GM21576 (cell line): ENCODE measurements around the gene PRCC.

ENCODE experiments used
- ATAC-seq: cut with Tn5 transposase; IDR thresholded peaks from one replicate; pipeline ENCODE4 v1.9.1; 2021; ENCODE audit warnings: mild to moderate bottlenecking, moderate library complexity; ENCODE audit not compliant: unreplicated experiment

The PRCC gene

DNA sequence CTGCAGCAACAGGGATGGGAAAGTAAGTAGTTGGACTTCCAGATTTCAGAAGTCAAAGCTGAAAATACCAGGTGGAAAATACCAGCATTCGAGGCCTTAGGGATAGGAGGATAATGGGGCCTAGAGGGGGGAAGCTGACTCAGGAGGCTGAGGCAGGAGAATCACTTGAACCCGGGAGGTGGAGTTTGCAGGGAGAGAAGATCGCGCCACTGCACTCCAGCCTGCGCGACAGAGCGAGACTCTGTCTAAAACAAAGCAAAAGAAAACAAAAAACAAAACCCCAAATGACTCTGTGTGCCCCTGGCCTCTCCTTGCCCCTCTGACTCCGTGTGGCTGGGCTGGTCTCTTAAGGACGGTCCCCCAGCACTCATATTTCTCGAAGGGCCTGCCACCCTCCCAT lies 46.0 kb downstream of the PRCC start:
- no peak for ATAC-seq

DNA sequence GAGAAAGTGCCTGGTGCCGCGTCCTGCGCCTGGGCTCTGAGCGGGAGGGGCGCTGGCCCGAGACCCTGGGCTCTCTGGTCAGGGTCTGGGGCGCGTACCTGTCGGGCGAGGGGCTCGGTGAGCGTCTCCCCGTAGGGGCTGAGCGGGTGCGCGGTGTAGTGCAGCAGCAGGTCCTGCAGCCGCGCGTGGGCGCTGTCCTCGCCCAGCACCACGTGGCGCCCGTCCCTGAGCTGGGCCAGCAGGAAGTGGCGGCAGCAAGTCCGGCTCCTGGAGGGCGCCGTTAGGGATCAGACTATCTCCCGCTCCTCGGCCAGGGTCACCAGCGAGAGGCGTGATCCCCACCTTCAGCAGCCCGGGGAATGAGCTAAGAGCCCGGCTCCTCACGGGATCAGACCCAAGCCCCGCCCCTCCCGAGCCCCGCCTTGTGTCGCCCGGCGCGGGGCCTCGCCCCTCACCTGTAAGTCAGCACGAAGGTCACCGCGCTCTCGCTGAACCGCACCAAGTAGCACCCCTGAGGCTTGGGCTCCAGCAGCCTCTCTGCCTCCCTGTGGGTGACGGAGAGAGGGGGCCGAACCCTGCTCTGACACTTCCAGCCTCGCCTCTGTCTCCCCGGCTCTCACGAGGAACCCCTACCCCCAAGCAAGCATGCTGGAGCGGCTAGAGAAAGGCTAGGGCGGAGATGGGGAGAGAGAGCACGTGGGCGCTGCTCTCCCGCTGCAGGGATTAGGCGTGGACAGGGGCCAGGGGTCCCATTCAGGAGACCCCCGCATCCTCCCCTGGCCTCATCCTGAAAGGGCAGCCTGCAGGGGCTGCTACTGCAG lies 46.6 kb downstream of the PRCC start:
- no peak for ATAC-seq

DNA sequence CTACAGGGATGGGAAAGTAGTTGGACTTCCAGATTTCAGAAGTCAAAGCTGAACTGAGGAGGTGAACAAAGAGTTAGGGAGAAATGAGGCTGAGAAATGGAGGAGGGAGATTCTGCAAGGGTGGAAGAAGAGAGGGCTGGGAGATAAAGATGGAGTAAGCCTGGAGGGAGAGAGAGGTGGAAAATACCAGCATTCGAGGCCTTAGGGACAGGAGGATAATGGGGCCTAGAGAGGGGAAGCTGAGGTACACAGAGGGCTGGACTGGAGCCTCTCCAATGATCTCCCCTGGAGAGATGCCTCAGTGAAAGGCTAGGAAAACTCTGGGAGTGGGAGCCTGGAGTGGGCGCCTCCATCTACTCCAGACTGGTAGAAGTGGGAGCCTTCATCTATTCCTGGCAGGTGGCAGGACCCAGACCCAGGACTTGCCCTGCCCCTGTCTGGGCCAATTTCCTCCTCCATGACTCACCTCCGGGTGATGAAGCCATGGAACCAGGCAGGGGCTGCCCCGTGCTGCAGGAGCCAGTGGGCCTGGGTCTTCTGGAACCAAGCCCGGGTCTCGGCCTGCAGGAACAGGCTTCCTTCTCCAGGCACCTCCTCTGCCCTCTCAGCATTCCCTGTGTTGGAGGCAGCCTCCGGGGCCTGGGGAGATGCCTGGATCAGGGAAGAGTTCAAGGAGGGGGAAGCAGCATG lies 47.4 kb downstream of the PRCC start:
- ATAC-seq, result no peak

DNA sequence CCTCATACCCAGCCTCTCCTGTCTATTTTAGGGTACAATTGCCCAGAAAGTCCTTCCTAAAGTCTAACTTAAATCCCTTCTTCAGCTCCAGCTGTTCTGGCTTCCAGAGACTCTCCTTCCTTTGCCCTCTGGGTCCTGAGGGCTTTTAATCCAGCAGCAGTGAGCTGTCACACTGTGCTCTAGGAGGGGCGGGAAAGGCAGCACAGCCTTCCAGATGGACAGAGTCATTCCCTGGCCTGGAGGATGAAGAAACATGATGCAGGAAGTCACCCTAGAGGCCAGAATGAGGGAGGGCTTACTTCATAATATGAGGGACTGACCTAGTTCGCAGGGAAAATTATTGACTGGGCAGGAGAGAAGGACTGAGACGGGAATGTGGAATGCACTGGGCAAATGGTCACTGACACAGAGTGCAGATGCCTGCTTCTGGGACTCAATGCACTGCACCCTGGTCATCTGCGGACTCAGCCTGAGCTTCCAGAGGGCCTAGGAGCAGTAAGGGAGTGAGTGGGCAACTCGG lies 48.0 kb downstream of the PRCC start:
- no peak for ATAC-seq

DNA sequence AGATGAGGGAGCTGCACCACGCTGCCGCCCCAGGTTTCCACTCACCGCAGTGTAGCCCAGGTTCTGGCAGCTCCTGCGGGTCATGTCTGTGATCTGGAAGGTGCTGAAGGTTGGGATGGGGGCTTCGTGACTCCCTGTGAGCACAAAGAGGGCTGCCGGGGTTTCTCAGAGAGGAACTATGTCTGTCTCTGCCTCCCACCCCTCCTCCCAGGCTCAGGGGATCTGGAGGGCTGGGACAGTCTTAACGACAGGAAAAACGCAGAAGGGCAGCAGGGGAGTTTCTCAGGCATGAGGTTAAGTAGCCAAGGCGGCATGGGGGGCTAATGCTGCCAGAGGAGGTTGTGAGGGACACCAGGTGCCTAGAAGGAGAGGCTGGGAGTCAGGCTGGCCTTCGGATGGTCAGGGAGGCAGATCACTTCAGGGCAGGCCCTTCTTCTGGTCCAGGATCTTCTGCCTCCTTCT lies 48.7 kb downstream of the PRCC start:
- ATAC-seq, result no peak

DNA sequence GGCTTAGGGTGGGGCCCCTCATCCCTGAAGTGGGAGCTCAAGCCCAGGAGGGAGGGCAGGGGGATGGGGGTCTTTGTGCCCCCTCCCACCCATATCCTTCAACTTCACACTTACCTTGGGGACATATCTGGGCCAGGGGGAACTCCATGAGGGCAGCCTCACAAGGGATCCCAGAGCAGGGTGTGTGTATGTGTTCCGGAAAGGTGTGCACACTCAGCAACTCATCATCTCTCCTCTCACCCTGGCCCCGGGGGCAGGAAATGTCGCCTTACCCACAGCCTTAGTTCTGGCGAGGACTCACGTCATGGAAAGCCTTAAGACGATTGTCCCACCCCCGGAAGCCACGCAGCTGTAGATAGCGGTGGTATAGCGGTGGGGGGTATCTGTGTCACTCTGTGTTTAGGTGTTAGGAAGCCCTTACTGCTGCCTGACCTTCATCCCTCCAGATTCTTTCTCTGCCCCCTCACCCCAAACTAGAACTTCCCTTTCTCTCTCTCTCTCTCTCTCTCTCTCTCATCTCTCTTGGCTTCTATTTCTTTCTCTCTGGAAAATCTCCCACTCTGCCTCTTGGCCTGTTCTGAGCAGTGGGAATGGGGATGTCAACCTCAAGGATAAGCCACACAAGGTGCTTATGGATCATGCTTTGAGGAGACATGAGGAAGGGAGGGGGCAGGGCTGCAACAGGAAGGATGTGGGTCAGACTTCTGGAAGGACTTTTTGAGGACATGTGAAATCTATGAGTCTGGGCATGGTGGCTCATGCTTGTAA lies 49.4 kb downstream of the PRCC start, which contains the start of gene SH2D2A:
TSS of gene SH2D2A (minus strand) at position 288 of the 768 bp plus-strand sequence. CDS start at position 148, 140 bp downstream.
- ATAC-seq, result peak; percentile 62

DNA sequence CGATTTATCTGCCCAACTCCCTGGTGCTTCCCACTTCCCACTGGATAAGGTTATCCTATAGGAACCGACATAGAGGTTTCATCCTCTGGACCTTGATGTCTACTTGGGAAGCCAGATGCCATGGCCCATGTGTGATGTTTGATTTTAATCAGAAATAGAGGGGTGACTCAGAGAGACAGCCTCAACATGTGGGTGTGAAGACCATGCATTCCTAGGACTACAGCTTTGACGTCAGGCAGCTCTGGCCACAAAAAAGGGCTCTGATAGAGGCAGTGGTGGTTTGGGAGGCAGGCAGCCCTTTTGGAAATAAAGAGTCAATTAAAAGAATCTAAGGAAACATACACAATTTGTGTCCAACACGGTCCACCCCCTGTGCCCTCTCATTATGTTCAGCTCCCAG lies 54.5 kb downstream of the PRCC start:
- ATAC-seq, result no peak

DNA sequence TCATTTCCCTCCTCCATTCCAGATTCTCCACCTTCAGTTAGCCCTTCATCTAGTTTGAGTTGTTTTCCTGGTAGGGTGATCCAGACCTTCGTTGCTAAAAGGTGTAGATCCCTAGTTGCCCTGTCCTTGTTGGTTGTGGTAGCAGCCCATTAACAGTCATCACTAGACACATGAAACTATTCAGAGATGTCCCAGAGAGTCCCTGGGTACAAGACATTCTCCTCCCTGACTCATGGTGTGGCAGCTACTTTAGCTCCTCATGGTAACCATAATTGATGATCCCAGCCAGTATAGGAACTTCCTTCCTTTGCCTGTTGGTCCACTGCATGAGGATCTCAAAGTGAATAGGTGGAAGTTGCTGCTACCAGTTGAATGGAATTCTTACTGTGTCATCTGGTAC lies 55.3 kb downstream of the PRCC start:
- no peak for ATAC-seq

DNA sequence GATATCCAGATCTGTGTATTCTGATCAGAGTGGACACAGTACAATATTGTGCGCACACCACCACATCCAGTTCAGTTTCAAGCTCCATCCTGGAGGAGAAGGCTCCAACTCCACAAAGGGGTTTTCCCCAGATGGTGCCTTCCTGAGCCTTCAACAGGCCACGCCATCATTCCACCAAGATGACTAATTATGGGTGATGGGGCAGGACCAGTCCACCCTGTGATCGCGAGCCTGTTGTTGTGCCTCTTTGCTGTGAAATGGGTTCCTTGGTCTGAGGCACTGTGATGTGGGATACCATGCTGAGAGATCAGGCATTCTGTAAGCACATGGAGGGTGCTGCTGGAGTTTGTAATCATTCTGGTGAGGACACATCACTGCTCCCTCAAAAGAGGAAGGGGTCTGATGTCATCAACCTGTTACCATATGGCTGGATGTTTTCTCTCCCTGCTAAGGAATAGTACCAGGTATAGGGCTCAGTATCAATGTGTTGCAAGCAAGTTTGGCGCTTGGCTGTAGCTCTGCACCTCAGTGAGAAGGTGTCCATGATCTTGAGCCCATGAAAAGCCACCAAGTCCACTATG lies 56.0 kb downstream of the PRCC start:
- ATAC-seq, result no peak

DNA sequence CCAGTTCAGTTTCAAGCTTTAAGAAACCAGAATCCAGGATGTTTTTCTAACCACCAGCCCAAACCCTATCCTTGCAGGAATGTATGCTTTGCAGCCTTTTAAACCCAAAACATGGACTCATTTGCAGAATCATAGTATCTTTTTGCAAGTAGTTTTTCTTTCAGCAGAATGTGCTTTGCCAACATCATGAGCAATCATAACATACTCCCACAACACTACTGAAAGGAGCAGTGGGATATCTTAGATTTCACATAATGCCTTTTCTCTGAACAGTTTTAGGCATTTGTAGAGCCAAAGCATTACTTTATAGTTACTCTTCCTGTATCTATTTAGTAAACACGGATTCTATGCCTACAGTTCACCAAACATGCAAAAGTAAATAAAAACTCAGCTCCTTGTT lies 59.3 kb downstream of the PRCC start:
- no peak for ATAC-seq

DNA sequence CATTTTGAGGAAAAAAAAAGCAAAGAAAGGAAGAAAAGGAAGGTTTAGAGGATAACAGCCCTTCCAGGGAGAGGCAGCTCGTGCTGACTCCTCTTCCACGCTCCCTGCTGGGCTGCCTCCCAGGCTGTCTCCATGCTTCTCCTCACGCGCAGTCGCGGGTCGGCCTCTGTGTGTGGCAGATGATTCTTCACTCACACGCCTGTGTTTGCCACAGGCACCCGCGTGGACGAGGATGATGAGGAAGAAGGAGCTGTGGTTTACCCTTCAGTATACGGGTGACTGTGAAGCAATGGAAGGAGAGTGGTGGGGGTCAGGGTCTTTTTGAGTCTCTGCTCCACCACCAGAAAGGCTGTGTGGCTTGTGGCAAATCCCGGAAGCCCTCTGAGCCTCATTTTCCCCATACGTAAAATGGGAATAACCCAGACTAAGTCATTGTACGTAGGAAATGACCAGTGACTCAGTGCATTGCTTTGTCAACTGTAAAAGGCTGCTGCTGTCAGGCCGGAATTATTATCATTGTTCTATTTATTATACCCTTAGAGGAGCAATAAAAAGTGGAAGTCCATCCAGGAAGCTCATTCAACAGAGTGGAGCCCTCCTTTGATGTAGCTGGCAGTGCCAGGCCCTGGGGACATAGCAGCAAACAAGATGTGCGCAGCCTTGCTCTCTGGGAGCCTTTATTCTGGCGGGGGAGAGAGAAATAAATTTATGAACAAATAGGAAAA lies 61.2 kb downstream of the PRCC start:
- no peak for ATAC-seq

DNA sequence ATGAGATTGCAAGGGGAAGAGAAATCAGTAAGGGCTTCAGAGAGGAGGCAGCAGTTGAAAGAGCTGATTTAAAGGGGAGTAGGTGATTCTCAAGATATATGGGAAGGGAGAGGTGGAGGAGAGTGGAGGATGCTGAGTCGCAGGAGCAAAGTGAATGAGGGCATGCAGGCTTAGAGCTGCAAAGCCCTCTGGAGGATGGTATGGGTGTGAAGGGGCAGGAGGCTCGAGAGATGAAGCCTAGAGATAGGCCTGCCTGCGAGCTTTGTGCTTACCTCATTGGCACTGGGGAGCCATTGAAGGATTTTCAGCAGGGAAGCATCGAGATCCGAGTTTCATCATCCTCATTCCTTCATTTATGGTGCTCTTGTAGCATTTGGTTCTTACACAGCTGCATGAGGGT lies 65.1 kb downstream of the PRCC start:
- ATAC-seq, result no peak

DNA sequence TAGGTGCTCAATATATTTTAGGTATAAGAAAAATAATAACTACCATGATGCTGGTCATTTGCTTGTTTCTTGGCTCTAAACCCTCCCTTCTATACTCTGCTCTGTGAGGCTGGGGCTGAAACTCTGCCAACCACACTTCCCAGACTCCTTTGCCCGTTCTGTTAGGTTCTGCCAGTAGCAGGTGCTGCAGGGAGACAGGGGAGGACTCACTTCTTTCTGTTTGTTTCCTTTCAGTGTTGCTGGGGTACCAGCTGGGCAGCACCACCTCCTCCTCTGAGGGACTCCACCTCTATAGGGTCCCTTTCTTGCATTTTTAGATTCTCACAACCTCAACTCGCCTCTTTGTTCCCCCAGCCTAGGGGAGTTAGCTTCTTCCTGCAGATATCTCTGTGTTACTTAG lies 66.3 kb downstream of the PRCC start:
- no peak for ATAC-seq

DNA sequence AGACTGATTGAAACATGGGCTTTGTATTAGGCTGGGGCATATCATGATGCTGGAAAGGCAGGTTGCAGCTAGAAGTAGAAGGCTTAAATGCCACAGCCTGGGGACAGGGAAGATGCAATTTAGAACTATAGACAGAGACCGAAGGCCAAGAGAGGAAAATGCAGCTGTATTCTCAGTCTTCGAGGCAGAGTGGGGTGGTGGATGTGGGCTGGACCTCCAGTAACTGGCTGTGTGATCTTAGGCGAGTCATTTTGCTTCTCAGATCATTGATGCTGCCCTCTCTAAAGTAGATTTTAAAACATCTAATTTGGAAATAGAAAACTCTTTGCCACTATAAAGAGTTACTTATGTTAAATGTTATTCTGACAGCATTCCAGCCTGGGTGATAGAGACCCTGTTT lies 67.0 kb downstream of the PRCC start:
- no peak for ATAC-seq

DNA sequence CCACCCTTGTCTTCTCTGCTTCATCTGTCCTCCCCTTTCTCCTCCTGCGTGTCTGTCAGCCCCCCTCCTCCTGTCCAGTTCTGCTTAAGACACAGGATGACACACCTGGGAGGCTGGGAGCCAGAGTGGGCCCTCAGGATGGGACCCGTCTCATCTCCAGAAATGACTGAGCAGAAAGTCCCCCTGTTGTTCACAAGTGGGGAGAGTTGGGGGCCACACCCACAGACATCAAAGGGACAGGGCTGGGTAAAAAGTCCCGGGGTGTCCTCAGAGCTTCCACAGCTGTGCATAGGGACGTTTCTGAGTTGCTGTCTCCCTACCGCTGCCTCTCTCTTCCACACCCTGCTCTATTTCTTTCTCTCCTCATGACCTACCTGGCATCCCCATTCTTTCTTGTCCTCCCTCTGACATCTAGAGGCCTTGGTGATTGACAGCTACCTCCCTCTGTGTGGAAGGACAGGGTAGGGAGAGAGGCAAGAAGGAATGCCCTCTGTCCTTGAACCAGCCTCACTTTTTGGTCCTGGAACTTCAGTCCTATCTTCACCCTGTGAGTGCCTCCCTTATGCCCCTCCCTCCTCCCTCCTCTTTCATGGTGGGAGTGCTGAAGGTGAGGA lies 68.8 kb downstream of the PRCC start:
- no peak for ATAC-seq

DNA sequence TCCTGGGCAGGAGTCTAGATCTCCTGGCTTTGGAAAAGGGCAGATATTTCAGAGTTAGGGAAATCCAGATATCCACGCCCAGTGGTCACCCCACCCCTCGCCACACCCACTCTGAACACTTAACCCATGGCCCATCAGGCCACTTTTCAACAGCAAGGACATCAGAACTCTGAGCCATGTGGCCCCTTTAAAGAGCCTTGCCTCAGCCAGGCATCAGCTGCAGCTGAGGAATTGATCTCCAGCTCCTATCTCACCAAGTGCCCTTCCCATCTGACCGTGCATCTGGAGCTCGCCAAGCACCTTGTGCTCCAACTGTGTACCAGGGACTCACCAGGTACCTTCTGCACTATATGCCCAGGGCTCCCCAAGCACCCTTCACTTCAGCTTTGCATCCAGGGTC lies 69.6 kb downstream of the PRCC start:
- no peak for ATAC-seq

DNA sequence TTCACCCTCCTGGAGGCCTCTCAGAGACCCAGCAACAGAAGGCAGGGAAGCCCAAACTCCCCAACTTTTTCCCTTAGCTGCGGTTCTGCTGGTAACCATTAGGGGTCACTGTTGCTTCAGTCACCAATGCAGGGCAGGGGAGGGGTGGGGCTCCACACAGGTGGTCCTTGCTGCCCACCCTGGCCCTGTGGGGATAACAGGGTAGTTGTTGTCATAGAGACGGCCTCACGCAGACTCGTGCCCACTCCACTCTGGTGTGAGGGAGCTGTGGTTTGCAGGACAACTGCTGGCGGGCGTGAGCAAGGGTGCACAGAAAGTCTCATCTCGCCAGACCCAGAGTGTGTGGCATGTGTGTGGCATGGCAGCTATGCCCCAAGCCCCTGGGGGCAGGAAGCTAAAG lies 71.6 kb downstream of the PRCC start:
- ATAC-seq, result no peak

DNA sequence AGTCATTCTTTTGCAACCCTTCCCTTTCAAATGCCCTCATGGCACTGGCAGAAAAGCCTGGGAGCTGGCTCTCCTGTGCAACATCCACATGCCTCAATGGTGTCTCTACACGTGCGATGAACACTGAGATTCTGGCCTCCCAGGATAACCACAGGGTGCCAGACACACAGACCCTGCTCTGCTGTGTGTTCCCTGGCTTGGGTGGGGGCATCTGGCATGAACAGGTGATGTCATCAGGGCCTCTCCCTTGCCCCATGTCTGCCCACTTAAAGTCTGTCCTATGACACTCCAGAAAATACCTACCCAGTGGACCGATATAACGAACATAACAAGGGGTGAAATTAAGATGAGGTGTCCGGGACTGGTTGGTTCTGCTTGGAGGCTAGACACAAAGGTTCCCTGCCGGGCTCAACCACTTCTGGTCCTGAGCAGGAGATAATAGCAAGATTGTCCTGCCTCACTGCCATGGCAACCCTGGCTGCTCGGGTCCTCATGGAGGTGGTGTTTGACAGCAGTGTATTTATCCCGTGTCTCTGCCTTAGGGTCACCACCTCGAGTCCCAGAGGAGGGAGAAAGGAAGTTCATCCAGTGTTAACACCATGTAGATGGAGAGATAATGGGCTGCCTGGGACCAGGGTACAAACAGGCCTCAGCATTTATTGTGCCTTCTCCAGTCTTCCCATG lies 72.2 kb downstream of the PRCC start:
- ATAC-seq, result no peak

DNA sequence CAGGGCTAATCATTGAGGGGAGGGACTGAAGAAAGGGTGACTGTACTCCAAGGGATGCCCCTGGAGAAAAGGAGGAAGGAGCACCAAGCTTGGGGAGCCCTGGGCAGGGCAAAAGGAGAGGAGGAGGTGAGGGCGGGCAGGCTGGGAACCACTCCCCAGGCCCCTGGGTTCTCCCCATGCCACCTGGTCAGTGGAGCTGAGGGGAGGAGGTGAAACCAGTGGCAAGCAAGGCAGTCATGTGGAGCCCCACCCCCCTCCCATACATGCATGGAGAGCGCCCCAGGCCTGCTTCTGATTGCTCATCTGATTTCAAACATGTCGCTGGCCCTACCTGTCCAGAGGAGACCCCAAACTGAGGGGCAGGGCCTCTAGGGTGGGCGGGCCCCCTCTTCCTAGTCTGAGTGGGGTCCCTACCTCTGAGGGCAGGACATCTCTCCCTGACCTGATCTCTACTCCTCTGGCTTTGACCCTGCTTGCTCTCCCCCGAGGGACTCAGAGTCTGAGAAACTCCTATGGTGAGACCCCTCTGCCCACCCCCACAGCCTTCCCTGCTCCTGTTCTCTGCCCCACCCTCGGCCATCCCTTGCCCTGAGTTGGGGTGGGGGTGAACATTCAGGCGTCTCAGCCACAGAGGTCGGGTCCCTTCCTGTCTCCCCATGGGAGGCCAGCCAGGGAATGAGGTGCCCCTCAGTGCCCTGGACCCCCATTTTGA lies 73.0 kb downstream of the PRCC start:
- ATAC-seq, result no peak
